ENCODE results near the gene NOTCH1. TPM values are rescaled to one million over a fixed set of nuclear protein-coding genes. Genes with fewer than 3 reads are reported as not detected.

NOTCH1 gene
- total and polyA plus RNA-seq, 2 experiments from 2014 or later = 7.1 to 20.9 TPM

GRCh38 chr9:136510561-136510960 is 35.3 kb downstream of the NOTCH1 start:
- Histone ChIP-seq H3K4me1 (ENCODE audit: low read depth) (no peaks in the 10 kb centered on the region), H3K4me3 (no peak overlapping the region), H3K36me3 (peaks cover 13% of the 10 kb centered on the region), H3K27ac (no peak overlapping the region), H3K9me3 (ENCODE audit: low read depth) (no peaks in the 10 kb centered on the region), H3K27me3 (no peaks in the 10 kb centered on the region)
- TF ChIP-seq, protein P1, sequence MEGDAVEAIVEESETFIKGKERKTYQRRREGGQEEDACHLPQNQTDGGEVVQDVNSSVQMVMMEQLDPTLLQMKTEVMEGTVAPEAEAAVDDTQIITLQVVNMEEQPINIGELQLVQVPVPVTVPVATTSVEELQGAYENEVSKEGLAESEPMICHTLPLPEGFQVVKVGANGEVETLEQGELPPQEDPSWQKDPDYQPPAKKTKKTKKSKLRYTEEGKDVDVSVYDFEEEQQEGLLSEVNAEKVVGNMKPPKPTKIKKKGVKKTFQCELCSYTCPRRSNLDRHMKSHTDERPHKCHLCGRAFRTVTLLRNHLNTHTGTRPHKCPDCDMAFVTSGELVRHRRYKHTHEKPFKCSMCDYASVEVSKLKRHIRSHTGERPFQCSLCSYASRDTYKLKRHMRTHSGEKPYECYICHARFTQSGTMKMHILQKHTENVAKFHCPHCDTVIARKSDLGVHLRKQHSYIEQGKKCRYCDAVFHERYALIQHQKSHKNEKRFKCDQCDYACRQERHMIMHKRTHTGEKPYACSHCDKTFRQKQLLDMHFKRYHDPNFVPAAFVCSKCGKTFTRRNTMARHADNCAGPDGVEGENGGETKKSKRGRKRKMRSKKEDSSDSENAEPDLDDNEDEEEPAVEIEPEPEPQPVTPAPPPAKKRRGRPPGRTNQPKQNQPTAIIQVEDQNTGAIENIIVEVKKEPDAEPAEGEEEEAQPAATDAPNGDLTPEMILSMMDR (IDR thresholded peaks at IDR 0.05; ENCODE audit: low read depth, low read length) = no peak
- DNase-seq (ENCODE audit: low read depth in 1 of 2, low spot score in 1 of 2) = no peak

DNA sequence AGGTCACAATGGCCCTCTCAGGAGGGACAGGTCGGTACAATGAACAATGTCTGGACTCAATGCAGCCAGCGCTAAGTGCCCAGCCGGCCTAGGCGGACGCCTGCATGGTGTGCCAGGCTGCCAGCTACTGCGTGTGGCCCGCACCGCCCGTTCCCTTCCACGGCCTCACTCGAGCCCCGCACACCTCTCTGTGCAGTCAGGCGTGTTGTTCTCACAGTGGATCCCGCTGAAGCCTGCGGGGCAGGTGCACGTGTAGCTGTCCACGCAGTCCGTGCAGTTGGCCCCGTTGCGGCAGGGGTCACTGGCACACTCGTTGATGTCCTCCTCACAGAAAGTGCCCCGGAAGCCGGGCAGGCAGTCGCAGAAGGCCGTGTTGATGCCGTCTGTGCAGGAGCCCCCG is 36.3 kb downstream of the NOTCH1 start:
- no peaks in the 10 kb centered on the region for H3K4me1 ChIP-seq (ENCODE audit: low read depth)
- H3K36me3 ChIP-seq = peaks cover 13% of the 10 kb centered on the region
- H3K27ac ChIP-seq = no peak overlapping the region
- TF ChIP-seq, protein P1 (IDR thresholded peaks at IDR 0.05; ENCODE audit: low read depth, low read length) = no peak
- no peaks in the 10 kb centered on the region for H3K27me3 ChIP-seq
- no peaks in the 10 kb centered on the region for H3K9me3 ChIP-seq (ENCODE audit: low read depth)
- DNase-seq (ENCODE audit: low read depth in 1 of 2, low spot score in 1 of 2) = no peak
- H3K4me3 ChIP-seq = no peak overlapping the region

GRCh38 chr9:136508729-136509500 is 36.9 kb downstream of the NOTCH1 start:
- Histone ChIP-seq H3K9me3 (ENCODE audit: low read depth) (no peaks in the 10 kb centered on the region), H3K4me3 (no peak overlapping the region), H3K27ac (no peak overlapping the region), H3K4me1 (ENCODE audit: low read depth) (no peaks in the 10 kb centered on the region), H3K36me3 (peaks cover 13% of the 10 kb centered on the region), H3K27me3 (no peaks in the 10 kb centered on the region)
- TF ChIP-seq, protein P1 (IDR thresholded peaks at IDR 0.05; ENCODE audit: low read depth, low read length) = no peak
- DNase-seq (ENCODE audit: low read depth in 1 of 2, low spot score in 1 of 2) = no peak

DNA sequence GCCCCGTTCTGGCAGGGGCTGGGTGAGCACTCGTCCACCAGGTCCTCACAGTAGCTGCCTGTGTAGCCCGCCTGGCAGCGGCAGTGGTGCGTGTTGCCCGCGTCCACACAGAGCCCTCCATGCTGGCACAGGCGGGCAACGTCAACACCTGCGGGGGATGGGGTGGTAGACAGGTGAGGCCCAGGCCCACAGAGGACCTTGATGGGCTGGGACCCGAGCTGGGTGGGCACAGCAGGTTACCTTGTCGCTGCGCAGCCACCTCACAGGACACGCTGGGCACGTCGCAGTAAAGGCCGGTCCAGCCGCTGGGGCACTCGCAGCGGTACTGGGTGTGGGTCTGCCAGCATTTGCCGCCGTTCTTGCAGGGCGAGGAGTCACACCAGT is 37.9 kb downstream of the NOTCH1 start:
- TF ChIP-seq, protein P1 (IDR thresholded peaks at IDR 0.05; ENCODE audit: low read depth, low read length) = no peak
- Histone ChIP-seq H3K27ac (no peak overlapping the region), H3K4me1 (ENCODE audit: low read depth) (no peaks in the 10 kb centered on the region), H3K36me3 (peaks cover 13% of the 10 kb centered on the region), H3K9me3 (ENCODE audit: low read depth) (no peaks in the 10 kb centered on the region), H3K4me3 (no peak overlapping the region), H3K27me3 (no peaks in the 10 kb centered on the region)
- no peak for DNase-seq (ENCODE audit: low read depth in 1 of 2, low spot score in 1 of 2)

DNA sequence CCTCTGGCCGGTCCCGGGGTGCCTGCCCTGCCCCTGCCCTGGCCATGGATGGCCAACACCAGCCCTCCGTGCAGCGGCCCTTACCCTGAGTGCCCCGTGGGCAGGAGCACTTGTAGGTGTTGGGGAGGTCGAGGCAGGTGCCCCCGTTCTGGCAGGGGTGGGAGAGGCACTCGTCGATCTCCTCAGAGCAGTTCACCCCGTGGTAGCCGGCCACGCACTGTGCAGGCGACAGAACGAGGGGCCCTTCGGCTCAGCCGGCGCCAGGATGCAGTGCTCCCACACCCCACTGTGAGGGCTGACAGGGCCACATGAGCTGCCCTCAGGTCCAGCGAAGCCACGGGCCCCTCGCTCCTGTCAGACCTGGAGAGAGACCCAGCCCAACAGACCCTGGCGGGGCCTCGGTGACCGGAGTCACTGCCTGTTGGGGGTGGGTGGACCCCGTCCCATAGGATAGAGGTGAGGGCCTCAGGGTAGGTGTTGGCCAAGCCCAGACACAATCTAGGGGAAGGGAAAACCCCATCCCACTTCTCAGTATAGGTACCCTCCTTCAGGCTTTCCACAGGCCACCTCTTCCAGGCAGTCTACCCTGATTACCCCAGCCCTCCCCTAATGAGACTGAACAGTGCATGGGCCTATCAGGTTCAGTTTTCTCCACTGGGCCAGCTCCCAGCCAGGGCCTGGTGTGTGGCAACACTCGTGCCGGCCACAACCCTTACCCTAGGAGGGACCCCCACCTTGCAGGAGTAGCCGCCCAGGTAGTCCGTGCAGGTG is 38.4 kb downstream of the NOTCH1 start:
- H3K27me3 ChIP-seq = no peaks in the 10 kb centered on the region
- H3K36me3 ChIP-seq = peaks cover 13% of the 10 kb centered on the region
- no peak for DNase-seq (ENCODE audit: low read depth in 1 of 2, low spot score in 1 of 2)
- TF ChIP-seq, protein P1 (IDR thresholded peaks at IDR 0.05; ENCODE audit: low read depth, low read length) = no peak
- H3K4me3 ChIP-seq = no peak overlapping the region
- no peaks in the 10 kb centered on the region for H3K4me1 ChIP-seq (ENCODE audit: low read depth)
- H3K27ac ChIP-seq = no peak overlapping the region
- no peaks in the 10 kb centered on the region for H3K9me3 ChIP-seq (ENCODE audit: low read depth)
